HG03571 (cell line): ENCODE data around the gene SKOR1.

Source experiments
- ATAC-seq: cut with Tn5 transposase; IDR thresholded peaks from one replicate; pipeline ENCODE4 v1.9.1; 2021; ENCODE audit not compliant: unreplicated experiment

Gene SKOR1

GRCh38 chr15:67819636-67820035 lies 5.7 kb upstream of the SKOR1 start:
- no peak for ATAC-seq

DNA sequence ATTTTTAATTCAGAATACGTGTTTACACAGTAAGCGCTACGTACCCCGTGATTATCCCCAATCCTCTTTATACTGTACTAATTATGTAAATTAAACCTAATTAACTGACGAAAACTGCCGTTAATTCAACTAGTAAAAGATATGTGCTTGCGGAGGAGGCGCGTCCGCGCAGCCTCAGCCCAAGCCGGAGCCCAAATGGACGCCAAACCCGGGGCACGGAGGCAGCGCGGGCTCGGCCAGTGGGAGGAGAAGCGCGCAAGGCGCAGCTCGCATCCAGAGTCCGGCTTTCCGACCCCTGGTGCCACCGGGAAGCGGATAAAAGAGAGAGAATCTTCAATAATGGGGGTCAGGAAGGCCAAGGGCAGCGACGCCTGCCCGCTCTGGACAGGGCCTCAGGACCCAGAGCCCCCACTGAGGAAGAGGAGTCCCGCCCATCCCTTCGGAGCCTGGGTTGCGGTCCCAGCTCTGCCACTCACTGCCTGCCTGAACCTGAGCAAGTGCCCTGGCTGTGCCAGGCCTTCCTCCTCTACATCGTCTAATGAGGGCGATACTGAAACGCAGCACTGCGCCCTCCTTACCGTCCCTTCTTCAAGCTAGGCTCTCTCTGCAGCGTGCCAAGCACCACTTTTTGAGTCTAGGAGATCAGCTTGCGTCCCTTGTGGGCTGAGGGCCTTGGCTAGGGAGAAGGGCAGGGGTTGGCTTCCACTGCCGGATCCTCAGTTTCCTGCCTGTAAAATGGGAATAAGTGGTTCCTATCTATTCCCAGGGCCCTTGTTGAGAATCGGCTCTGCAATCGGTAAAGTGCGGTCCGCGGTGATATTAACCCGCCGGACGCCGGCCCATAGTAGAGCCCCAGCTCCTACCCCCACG lies 5.0 kb upstream of the SKOR1 start:
- no peak for ATAC-seq

- ATAC-seq: no peak
Observed at GRCh38 chr15:67820992-67821783, 4.1 kb upstream of the SKOR1 start.

DNA sequence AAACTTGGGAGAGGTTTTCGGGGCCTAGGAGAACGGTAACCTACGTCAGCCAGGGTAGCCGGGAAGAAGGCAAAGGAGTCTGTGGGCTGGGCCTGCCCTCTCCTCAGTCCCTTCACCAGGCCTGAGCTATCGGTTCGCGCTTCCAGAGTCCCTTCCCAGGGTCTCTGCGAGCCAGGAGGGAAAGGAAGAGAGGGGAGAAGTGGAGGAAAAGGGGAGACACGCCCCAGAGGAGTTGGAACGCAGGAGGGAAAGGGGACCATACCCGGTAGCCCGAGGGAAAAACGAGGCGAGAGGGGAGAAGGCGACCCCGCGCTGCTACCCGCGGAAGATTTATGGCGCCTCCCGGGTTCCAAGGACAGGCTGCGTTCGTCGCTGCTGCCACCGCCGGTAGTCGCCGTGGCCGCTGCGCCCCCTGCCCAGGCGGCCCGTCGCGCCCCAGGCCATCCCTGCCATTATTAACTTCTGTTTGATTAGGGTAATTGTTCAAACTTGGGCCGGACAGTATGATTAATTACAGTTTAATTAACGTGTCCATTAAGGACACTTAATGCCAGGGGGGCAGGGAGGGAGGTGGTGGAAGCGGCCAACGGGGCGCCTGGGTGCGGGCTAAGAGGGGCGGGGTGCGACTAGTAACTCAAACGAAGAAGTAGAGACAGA lies 3.4 kb upstream of the SKOR1 start:
- no peak for ATAC-seq

- no peak for ATAC-seq
Observed at GRCh38 chr15:67822537-67823313, 2.6 kb upstream of the SKOR1 start.

GRCh38 chr15:67823314-67824196 lies 1.8 kb upstream of the SKOR1 start:
- ATAC-seq: no peak

GRCh38 chr15:67824197-67824968 lies 926 bp upstream of the SKOR1 start:
- ATAC-seq: no peak

DNA sequence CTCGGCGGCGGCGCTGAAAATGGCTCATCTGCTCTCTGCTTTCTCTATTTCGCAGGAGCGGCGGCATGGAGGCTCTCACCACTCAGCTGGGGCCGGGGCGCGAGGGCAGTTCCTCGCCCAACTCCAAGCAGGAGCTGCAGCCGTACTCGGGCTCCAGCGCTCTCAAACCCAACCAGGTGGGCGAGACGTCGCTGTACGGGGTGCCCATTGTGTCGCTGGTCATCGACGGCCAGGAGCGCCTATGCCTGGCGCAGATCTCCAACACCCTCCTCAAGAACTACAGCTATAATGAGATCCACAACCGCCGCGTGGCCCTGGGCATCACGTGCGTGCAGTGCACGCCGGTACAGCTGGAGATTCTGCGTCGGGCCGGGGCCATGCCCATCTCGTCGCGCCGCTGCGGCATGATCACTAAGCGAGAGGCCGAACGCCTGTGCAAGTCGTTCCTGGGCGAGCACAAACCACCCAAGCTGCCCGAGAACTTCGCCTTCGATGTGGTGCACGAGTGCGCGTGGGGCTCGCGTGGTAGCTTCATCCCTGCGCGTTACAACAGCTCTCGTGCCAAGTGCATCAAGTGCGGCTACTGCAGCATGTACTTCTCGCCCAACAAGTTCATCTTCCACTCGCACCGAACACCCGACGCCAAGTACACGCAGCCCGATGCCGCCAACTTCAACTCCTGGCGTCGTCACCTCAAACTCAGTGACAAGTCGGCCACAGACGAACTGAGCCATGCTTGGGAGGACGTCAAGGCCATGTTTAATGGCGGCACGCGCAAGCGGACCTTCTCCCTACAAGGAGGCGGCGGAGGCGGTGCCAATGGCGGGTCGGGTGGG lies 790 bp downstream of the SKOR1 start:
- ATAC-seq: no peak

GRCh38 chr15:67826717-67827561 lies 1.6 kb downstream of the SKOR1 start:
- ATAC-seq: no peak

DNA sequence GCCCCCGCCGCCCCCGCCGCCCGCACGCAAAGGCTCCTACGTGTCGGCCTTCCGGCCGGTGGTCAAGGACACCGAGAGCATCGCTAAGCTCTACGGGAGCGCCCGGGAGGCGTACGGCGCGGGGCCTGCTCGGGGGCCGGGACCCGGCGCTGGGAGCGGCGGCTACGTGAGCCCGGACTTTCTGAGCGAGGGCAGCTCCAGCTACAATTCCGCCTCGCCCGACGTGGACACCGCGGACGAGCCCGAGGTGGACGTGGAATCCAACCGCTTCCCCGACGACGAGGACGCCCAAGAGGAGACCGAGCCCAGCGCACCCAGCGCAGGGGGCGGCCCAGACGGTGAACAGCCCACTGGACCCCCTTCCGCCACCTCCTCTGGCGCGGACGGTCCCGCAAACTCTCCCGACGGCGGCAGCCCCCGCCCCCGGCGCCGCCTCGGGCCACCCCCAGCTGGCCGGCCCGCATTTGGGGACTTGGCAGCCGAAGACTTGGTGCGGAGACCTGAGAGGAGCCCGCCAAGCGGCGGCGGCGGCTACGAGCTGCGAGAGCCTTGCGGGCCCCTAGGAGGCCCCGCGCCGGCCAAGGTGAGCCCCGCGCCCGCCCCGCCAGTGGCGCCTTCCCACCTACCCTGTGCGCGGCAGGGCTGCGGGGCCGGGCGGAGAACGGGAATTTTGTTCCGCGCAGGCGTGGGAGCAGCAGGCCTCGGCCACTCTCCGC lies 2.4 kb downstream of the SKOR1 start:
- ATAC-seq: no peak

GRCh38 chr15:67828278-67828968 lies 3.1 kb downstream of the SKOR1 start:
- ATAC-seq: no peak

DNA sequence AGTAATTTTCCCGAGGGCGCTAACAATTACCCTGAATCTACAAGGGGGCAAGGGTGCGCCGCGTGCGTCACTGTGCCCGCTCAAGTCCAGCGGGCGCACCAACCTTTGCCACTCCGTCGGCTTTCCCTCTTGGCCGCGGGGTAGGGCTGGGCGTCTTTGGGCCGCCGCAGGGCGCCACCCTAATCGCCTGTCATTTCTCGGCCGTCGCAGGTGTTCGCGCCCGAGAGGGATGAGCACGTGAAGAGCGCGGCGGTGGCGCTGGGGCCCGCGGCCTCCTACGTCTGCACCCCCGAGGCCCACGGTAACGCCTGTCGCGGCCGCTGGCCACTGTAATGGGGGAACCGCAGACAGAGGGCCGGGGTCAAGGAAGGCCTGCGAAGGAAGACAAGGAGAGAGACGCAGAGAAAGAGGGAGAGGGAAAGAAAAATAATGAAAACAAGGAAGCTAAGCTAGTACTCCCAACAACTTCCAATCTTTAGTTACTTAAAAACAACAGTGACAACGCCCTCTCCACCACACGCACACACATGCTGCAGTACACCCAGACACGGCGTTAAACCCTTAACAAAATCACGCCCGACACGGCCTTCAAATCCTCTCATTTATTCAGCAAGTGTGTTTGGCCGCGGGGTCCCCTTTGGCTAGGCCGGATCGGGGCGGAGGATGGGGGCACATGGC lies 3.8 kb downstream of the SKOR1 start:
- no peak for ATAC-seq

DNA sequence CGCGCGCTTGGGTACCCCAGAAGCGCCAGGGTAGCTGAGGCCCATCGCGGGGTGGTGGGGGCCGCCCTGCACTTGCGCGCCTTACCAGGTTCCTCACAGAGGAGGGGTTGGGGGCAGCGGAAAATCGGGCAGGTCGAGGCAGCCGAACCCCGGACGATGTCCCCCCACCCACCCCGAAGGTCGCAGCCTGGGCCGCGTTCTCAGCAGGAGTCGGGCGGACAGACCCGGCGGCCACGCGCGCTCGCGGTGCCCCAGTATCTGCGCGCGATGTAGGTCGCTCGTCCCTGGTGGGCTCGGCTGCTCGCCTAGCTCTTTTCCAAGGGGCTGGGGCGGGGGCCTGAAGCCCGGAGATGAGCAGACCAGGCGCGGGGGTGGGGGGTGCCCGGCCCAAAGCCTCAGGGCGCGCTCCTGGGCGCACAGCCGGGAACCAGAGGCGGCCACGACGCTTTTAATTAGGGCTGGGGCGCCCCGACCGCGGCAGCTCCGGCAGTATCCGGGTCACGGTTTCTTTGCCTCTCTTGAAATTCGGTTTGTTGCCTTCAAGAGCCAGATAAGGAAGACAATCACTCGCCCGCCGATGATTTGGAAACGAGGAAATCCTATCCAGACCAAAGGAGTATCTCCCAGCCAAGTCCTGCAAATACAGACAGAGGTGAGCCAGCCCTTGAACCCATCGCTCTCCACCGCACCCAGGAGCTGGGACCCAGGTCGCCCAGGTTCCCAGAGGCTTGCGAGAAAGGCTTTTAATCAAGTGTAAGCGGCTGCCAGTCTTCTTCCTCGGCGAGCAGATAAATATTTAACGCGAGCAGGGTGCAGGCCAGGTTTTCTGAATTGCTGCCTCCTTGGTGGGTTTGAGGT lies 4.6 kb downstream of the SKOR1 start:
- ATAC-seq: no peak

DNA sequence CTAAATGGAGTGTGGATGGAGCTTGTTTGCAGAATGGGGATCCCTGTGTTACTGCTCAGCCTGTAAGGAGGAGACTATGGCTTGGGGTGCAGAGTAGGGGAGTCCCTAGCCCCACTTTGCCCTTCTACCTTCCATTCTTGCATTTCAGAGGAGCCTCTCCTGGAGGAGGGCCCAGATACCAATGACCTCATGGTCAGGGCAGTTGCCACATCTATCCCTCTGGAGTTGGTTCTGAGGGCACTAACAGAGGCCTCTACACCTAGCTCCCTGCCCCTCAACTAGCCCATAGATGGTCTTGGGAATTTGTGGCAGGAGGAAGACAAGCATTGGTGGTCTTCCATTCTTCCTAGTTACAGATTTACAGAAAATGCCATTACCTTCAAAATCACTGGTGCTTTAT lies 6.1 kb downstream of the SKOR1 start:
- ATAC-seq: no peak
